Spleen (tissue), 11 donors: ENCODE results near the gene TUBGCP2. TPM values are rescaled to one million over a fixed set of nuclear protein-coding genes. Genes with fewer than 3 reads are reported as not detected.
A peak's percentile ranks its signal among the peaks of the same experiment; 100 is the strongest.

Source experiments
- DNase-seq: peaks from one replicate; pipeline ENCODE4 v3.0.0-alpha.2; 2020
- H3K27ac ChIP-seq, 8 donors: fragments of 200-600 bp; sonication (generic) in 7 of 8; 1 replicate in 4 of 8; 2 replicates in 4 of 8; pipeline versions ENCODE4 v1.5.0 to v1.8.0; 2016 to 2021; ENCODE audit warnings: inconsistent platforms in 4 of 8, mild to moderate bottlenecking in 4 of 8, moderate library complexity in 1 of 8
- H3K27me3 ChIP-seq, 7 donors: fragments of 200-600 bp; sonication (generic) in 6 of 7; replicated peaks in 1 of 7; 1 replicate in 4 of 7; 2 replicates in 3 of 7; pipeline versions ENCODE4 v1.5.0 to v1.8.0; 2016 to 2021; ENCODE audit warnings: inconsistent platforms in 3 of 7, mild to moderate bottlenecking in 1 of 7
- H3K36me3 ChIP-seq, 6 donors: fragments of 200-600 bp; sonication (generic) in 5 of 6; 1 replicate in 4 of 6; 2 replicates in 2 of 6; pipeline versions ENCODE4 v1.5.0 to v1.8.0; 2016 to 2021; ENCODE audit warnings: inconsistent platforms in 2 of 6
- H3K4me1 ChIP-seq, 6 donors: fragments of 200-600 bp; sonication (generic) in 5 of 6; 1 replicate in 3 of 6; 2 replicates in 3 of 6; pipeline versions ENCODE4 v1.5.0 to v1.8.0; 2016 to 2021; ENCODE audit warnings: inconsistent platforms in 3 of 6
- H3K4me3 ChIP-seq, 8 donors: fragments of 200-600 bp; sonication (generic) in 7 of 8; 1 replicate in 4 of 8; 2 replicates in 4 of 8; pipeline versions ENCODE4 v1.5.0 to v1.8.0; 2016 to 2021; ENCODE audit warnings: inconsistent platforms in 4 of 8, mild to moderate bottlenecking in 4 of 8, moderate library complexity in 2 of 8
- H3K9me3 ChIP-seq, 8 donors: fragments of 200-600 bp; sonication (generic) in 7 of 8; 1 replicate in 4 of 8; 2 replicates in 4 of 8; pipeline versions ENCODE4 v1.5.0 to v1.8.0; 2016 to 2021; ENCODE audit warnings: inconsistent platforms in 4 of 8
- POLR2A ChIP-seq, 3 donors: fragments of 450-650 bp; IDR thresholded peaks; one replicate each; pipeline ENCODE4 v1.5.1; 2017; ENCODE audit warnings: antibody characterized with exemption in 3 of 3, mild to moderate bottlenecking in 1 of 3
- POLR2AphosphoS5 ChIP-seq, 3 donors: sonication (generic); formaldehyde crosslinking; IDR thresholded peaks; one replicate each; pipeline ENCODE4 v1.5.1; 2017; ENCODE audit warnings: antibody characterized with exemption in 3 of 3
- WGBS, 5 donors: extraction: QIAGEN DNeasy Blood & Tissue Kit in 3 of 5; methylation state at CpG; one replicate each; pipeline versions ENCODE4 v1.1.5 to v1.1.7; 2013 to 2018; 5-methylcytosine and 5-hydroxymethylcytosine counted together
- intact Hi-C: fragments of 100-400 bp; cut with DNase I; formaldehyde crosslinking; loops from one replicate; pipeline ENCODE4 v1.15.0; 2023; ENCODE audit warnings: low total_unique reads
- polyA plus RNA-seq, 3 donors: library from polyadenylated mRNA; stranded (reverse); fragments of 200-250 nt; gene quantifications; one replicate each; pipeline ENCODE4 v1.2.1, GENCODE V29; 2013
- total RNA-seq, 7 donors: library from RNA; depleted of rRNA in 3 of 7; stranded (reverse); fragments of >200 nt in 3 of 7; fragmentation: NEBNext Ultra II Directional in 4 of 7; extraction: Animal tissue kit (Norgen Biotek cat#: 25700) in 4 of 7; gene quantifications; one replicate each; pipeline versions ENCODE4 v1.1.0 to v1.2.1, GENCODE V29; 2016 to 2021
- TF ChIP-seq, protein P1 (sequence below), 11 experiments: fragments of 200-600 bp in 7 of 11; fragments of 450-650 bp in 4 of 11; sonication (generic) in 4 of 11; IDR thresholded peaks in 8 of 11; conservative IDR thresholded peaks in 3 of 11; 1 replicate in 7 of 11; 2 replicates in 4 of 11; pipeline versions ENCODE4 v1.4.0 to v1.8.0; 2016 to 2021; ENCODE audit warnings: antibody characterized with exemption in 11 of 11, inconsistent platforms in 4 of 11, mild to moderate bottlenecking in 1 of 11
- donor health status: healthy with polysubstance abuse.
- donor health status: DM: no; HTN: no; CAD: no; lungs with moderate emphysema.
- donor health status: DM: no; HTN: no; CAD: no.
- donor health status: Bipolar disorder and iron deficiency.
- donor health status: healthy.
- donor health status: DM: no; HTN: no; CAD: no.
- donor health status: DM: yes; HTN: yes; CAD: no.

TUBGCP2 gene
- total and polyA plus RNA-seq, 10 donors = 40.2 to 201 (median 57.6) TPM

DNA sequence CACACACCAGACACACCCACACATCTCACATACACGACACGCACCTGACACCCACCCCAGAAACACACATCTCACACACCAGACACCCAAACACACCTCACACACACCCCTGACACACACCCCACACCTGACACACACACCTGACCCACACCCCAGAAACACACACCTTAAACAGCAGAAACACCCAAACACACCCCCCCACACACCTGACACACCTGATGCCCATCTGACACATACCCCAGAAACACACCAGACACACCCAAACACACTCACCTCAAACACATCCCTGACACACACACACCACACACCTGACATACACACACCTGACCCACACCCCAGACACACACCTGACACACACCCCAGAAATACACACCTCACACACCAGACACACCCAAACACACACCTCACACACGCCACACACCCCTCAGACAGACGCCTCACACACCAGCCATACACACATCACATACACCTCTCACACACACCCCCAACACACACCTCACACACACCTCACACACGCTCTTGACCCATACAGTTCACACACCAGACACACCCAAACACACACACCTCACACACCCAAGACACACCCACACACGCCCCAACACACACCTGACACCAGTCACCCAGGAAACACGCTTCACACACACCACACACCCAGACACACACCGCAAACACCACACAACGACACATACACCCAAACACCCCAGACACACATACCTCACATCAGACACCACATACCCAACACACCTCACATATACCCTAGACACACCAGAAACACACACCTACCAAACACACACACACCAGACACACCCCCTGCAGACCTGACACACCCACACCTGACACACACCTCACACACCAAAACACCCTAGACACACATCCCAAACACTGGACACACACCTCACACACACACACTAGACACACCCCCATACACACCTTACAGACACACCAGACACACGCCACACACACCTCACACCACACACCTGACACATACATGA, 29.7 kb upstream of the TUBGCP2 start:
- intact Hi-C loops = loop anchor here (10.0 kb wide), 1 partner anchor 186 kb away; the partner anchor contains the start of gene CYP2E1
- H3K36me3 ChIP-seq = no peaks in the 10 kb centered on the region
- H3K9me3 ChIP-seq = no peaks in the 10 kb centered on the region
- WGBS, 5 donors = 86 to 93% (median 91%) methylated on average over 10 of the region's 10 CpGs
- H3K27ac ChIP-seq = no peak overlapping the region
- no peak for DNase-seq
- TF ChIP-seq POLR2AphosphoS5 (IDR thresholded peaks at IDR 0.05) = no peak
- TF ChIP-seq, protein P1, sequence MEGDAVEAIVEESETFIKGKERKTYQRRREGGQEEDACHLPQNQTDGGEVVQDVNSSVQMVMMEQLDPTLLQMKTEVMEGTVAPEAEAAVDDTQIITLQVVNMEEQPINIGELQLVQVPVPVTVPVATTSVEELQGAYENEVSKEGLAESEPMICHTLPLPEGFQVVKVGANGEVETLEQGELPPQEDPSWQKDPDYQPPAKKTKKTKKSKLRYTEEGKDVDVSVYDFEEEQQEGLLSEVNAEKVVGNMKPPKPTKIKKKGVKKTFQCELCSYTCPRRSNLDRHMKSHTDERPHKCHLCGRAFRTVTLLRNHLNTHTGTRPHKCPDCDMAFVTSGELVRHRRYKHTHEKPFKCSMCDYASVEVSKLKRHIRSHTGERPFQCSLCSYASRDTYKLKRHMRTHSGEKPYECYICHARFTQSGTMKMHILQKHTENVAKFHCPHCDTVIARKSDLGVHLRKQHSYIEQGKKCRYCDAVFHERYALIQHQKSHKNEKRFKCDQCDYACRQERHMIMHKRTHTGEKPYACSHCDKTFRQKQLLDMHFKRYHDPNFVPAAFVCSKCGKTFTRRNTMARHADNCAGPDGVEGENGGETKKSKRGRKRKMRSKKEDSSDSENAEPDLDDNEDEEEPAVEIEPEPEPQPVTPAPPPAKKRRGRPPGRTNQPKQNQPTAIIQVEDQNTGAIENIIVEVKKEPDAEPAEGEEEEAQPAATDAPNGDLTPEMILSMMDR (IDR thresholded peaks at IDR 0.05 in 8 of 11, conservative IDR thresholded peaks at IDR 0.05 in 3 of 11) = no peak
- TF ChIP-seq POLR2A (IDR thresholded peaks at IDR 0.05) = no peak
- no peak overlapping the region for H3K4me3 ChIP-seq
- H3K4me1 ChIP-seq = peaks cover 15 to 31% (median 24%) of the 10 kb centered on the region in 6 donors
- H3K27me3 ChIP-seq = peaks cover 0 to 90% (median 43%) of the 10 kb centered on the region in 7 donors

GRCh38 chr10:133337370-133337725, 28.7 kb upstream of the TUBGCP2 start:
- no peak overlapping the region for H3K4me3 ChIP-seq
- peaks cover 15 to 31% (median 24%) of the 10 kb centered on the region in 6 donors for H3K4me1 ChIP-seq
- H3K36me3 ChIP-seq = no peaks in the 10 kb centered on the region
- peaks cover 0 to 88% (median 47%) of the 10 kb centered on the region in 7 donors for H3K27me3 ChIP-seq
- DNase-seq = no peak
- intact Hi-C loops = loop anchor here (10.0 kb wide), 1 partner anchor 187 kb away; the partner anchor contains the start of gene CYP2E1
- no peak for TF ChIP-seq POLR2A (IDR thresholded peaks at IDR 0.05)
- 76 to 91% (median 89%) methylated on average over 3 of the region's 3 CpGs for WGBS, 5 donors
- no peak overlapping the region for H3K27ac ChIP-seq
- no peaks in the 10 kb centered on the region for H3K9me3 ChIP-seq

DNA sequence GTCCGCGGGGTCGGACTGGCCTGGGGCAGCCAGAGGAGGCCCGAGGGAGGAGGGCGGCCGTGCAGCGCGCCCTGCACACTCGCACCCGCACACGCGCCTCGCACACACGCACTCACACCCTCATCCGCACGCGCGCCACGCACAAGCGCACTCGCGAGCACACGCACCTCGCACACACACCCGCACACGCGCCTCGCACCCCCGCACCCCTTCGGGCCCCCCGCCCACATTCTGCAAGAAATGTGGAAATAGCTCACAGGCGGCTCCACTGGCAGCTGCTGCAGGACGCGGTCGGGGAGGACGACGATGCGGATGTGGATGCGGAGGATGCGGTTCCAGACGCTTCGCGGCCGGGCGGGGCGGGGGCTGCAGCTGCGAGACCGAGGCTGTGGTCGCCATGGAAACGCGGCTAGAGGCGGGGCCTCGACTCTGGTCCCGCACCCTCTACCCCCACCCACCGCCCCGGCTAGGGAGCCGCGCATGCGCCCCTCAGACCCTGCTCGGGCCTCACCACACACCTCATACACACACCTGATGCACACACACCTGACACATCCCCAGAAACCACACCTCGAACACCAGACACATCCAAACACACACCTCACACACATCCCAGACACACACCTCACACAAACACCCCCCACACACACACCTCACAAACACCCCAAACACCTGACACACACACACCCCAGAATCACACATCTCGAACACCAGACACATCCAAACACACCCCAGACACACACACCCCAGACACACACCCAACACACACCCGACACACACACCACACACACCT, 28.1 kb upstream of the TUBGCP2 start, which contains the start of gene CALY:
CALY (minus strand) TSS at position 320 of the 793 bp plus-strand sequence. CDS start 7,907 bp downstream, outside the sequence.
- peak; percentile 90 for DNase-seq
- H3K27ac ChIP-seq = peak within 1 kb of the TSS in 5 of 8 donors; percentile 43 to 71 (median 59)
- H3K9me3 ChIP-seq = no peaks in the 10 kb centered on the region
- H3K36me3 ChIP-seq = no peaks in the 10 kb centered on the region
- 10 to 19% (median 13%) methylated on average over 51 to 63 of the region's 63 CpGs for WGBS, 5 donors
- H3K4me3 ChIP-seq = peak within 1 kb of the TSS; percentile 8 to 77 (median 47)
- peaks cover 15 to 31% (median 24%) of the 10 kb centered on the region in 6 donors for H3K4me1 ChIP-seq
- TF ChIP-seq POLR2AphosphoS5 (IDR thresholded peaks at IDR 0.05) = peak in 2 of 3 donors; percentile 48 to 69
- no peak for TF ChIP-seq POLR2A (IDR thresholded peaks at IDR 0.05)
- intact Hi-C loops = loop anchor here (10.0 kb wide), 1 partner anchor 188 kb away; the partner anchor contains the start of gene CYP2E1
- peaks cover 0 to 88% (median 47%) of the 10 kb centered on the region in 7 donors for H3K27me3 ChIP-seq

DNA sequence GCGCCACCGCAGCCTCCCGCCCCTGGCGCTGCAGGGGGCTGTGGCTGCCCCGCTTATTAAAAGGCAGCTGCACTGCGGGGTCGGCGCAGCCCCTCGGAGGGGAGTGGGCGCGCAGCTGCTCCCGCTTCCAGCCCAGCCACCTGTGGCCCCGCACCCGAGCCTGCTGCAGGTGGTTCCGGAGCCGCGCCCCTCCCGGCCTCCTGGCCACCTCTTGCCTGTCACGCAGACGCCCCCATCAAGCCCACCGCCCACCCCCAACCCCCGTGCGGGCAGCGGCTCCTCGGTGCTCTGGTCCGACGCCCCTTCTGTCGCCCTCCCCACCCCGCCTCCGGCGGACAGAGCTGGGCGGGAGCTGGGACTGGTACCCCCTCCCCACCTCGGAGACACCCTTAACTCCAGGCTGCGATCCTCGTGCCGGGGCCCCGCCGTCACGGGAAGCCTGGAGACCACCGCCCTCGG, 27.5 kb upstream of the TUBGCP2 start:
- Histone ChIP-seq H3K4me3 (peak overlapping the region; percentile 8 to 77 (median 47)), H3K27ac (peak overlapping the region in 5 of 8 donors; percentile 43 to 71 (median 59)), H3K36me3 (no peaks in the 10 kb centered on the region), H3K9me3 (no peaks in the 10 kb centered on the region), H3K4me1 (peaks cover 15 to 31% (median 24%) of the 10 kb centered on the region in 6 donors), H3K27me3 (peaks cover 0 to 83% (median 47%) of the 10 kb centered on the region in 7 donors)
- peak; percentile 83 for DNase-seq
- 5 to 8% (median 6%) methylated on average over 32 to 41 of the region's 41 CpGs; no CpG with 5 or more reads in 1 of the 5 donors for WGBS, 5 donors
- intact Hi-C loops = loop anchor here (10.0 kb wide), 1 partner anchor 189 kb away; the partner anchor contains the start of gene CYP2E1
- TF ChIP-seq POLR2A (IDR thresholded peaks at IDR 0.05) (no peak), POLR2AphosphoS5 (IDR thresholded peaks at IDR 0.05) (no peak)
- TF ChIP-seq, protein P1 (IDR thresholded peaks at IDR 0.05 in 8 of 11, conservative IDR thresholded peaks at IDR 0.05 in 3 of 11) = no peak
